Measurements from ENCODE around the gene CCDC117. TPM values are rescaled to one million over a fixed set of nuclear protein-coding genes. Genes with fewer than 3 reads are reported as not detected.

CCDC117 gene
- total RNA-seq, 2 experiments from 2014 or later: 14.2 to 16.1 TPM

DNA sequence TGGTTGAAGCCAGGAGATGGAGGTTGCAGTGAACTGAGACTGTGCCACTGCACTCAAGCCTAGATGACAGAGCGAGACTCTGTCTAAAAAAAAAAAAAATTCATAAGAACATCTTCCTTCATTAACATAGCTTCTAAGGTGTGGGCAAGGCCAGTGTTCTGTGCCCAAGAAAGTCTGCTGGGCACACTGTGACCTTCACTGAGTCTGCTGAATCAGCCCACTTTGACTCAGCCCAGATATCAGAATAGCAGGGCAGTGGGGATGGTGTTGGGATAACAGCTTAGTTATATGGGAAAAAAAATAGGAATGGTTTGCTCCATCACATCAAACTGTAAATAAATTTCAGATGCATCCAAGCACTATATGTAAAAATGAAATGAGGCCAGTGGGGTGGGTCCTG is 60.2 kb downstream of the CCDC117 start:
- intact Hi-C loops (cut with DNase I, micrococcal nuclease): loop anchor here in 1 of 2 experiments (10.0 kb wide), 1 partner anchor 808 kb away; no protein-coding TSS in a partner anchor
- ChIA-PET CTCF (interaction anchor here (0.9 kb wide), 1 partner anchor 30 kb away, joined by 3 read pairs; no protein-coding TSS in a partner anchor), POLR2A (no interaction called here)
- H3K9me3 Mint-ChIP-seq: no peaks in the 10 kb centered on the region
- no peaks in the 10 kb centered on the region for H3K27me3 Mint-ChIP-seq
- DNase-seq (no peak), ATAC-seq (ENCODE audit: poor library complexity) (no peak)
- Histone ChIP-seq H3K27ac (ENCODE audit: low read depth in 1 of 2, low read length in 2 of 2) (no peak overlapping the region), H3K36me3 (ENCODE audit: insufficient read depth, low read length) (no peaks in the 10 kb centered on the region), H3K4me3 (ENCODE audit: low read length) (no peak overlapping the region), H3K4me1 (ENCODE audit: insufficient read depth, low read length) (peaks cover 8% of the 10 kb centered on the region), H3K9me3 (ENCODE audit: control insufficient read depth in 1 of 2, insufficient read depth in 1 of 2, low read length in 2 of 2) (no peaks in the 10 kb centered on the region), H3K27me3 (ENCODE audit: control insufficient read depth in 1 of 2, insufficient read depth in 2 of 2, low read length in 2 of 2) (no peaks in the 10 kb centered on the region)
- no peak overlapping the region for H3K4me3 Mint-ChIP-seq
- peaks cover 12% of the 10 kb centered on the region for H3K4me1 Mint-ChIP-seq (ENCODE audit: low read depth)
- peaks cover 11% of the 10 kb centered on the region for H3K36me3 Mint-ChIP-seq (ENCODE audit: low read depth)
- TF ChIP-seq, protein P1, sequence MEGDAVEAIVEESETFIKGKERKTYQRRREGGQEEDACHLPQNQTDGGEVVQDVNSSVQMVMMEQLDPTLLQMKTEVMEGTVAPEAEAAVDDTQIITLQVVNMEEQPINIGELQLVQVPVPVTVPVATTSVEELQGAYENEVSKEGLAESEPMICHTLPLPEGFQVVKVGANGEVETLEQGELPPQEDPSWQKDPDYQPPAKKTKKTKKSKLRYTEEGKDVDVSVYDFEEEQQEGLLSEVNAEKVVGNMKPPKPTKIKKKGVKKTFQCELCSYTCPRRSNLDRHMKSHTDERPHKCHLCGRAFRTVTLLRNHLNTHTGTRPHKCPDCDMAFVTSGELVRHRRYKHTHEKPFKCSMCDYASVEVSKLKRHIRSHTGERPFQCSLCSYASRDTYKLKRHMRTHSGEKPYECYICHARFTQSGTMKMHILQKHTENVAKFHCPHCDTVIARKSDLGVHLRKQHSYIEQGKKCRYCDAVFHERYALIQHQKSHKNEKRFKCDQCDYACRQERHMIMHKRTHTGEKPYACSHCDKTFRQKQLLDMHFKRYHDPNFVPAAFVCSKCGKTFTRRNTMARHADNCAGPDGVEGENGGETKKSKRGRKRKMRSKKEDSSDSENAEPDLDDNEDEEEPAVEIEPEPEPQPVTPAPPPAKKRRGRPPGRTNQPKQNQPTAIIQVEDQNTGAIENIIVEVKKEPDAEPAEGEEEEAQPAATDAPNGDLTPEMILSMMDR (IDR thresholded peaks at IDR 0.05): no peak
- no peak overlapping the region for H3K27ac Mint-ChIP-seq

DNA sequence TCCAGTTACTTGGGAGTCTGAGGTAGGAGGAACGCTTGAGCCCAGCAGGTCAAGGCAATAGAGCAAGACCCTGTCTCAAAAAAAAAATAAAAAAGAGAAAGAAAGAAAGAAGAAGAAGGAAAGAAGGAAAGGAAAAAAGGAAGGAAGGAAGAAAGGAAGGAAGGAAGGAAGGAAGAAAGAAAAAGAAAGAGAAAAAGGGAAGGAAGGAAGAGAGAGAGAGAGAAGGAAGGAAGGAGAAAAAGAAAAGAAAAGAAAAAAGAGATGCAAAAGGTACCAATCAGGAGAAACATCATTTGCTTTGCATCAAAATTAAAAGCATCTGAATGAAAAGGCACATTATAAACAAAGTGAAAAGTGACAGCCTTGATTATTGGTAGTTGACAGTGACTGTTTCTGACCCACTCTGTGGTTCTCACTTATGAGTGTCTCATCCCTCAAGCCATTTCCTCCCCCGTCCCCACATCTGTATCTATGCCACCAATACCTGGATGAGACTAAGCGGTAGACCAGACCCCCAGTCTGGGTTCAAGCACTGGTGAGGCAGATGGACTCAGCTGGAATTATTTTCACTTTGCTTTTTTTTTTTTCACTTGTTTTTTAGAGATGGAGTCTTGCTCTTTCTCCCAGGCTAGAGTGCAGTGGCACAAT is 60.9 kb downstream of the CCDC117 start:
- no peaks in the 10 kb centered on the region for H3K9me3 Mint-ChIP-seq
- H3K4me3 Mint-ChIP-seq: no peak overlapping the region
- peaks cover 8% of the 10 kb centered on the region for H3K36me3 Mint-ChIP-seq (ENCODE audit: low read depth)
- TF ChIP-seq, protein P1 (IDR thresholded peaks at IDR 0.05): no peak
- Histone ChIP-seq H3K36me3 (ENCODE audit: insufficient read depth, low read length) (no peaks in the 10 kb centered on the region), H3K27me3 (ENCODE audit: control insufficient read depth in 1 of 2, insufficient read depth in 2 of 2, low read length in 2 of 2) (no peaks in the 10 kb centered on the region), H3K4me3 (ENCODE audit: low read length) (no peak overlapping the region), H3K27ac (ENCODE audit: low read depth in 1 of 2, low read length in 2 of 2) (no peak overlapping the region), H3K9me3 (ENCODE audit: control insufficient read depth in 1 of 2, insufficient read depth in 1 of 2, low read length in 2 of 2) (no peaks in the 10 kb centered on the region), H3K4me1 (ENCODE audit: insufficient read depth, low read length) (peaks cover 8% of the 10 kb centered on the region)
- intact Hi-C loops (cut with DNase I, micrococcal nuclease): loop anchor here in 1 of 2 experiments (10.0 kb wide), 1 partner anchor 809 kb away; no protein-coding TSS in a partner anchor
- H3K27me3 Mint-ChIP-seq: no peaks in the 10 kb centered on the region
- ATAC-seq (ENCODE audit: poor library complexity): no peak
- H3K4me1 Mint-ChIP-seq (ENCODE audit: low read depth): peaks cover 8% of the 10 kb centered on the region
- no peak for DNase-seq
- POLR2A ChIA-PET: no interaction called here
- H3K27ac Mint-ChIP-seq: no peak overlapping the region
- CTCF ChIA-PET: interaction anchor here (0.9 kb wide), 1 partner anchor 30 kb away, joined by 3 read pairs; no protein-coding TSS in a partner anchor

DNA sequence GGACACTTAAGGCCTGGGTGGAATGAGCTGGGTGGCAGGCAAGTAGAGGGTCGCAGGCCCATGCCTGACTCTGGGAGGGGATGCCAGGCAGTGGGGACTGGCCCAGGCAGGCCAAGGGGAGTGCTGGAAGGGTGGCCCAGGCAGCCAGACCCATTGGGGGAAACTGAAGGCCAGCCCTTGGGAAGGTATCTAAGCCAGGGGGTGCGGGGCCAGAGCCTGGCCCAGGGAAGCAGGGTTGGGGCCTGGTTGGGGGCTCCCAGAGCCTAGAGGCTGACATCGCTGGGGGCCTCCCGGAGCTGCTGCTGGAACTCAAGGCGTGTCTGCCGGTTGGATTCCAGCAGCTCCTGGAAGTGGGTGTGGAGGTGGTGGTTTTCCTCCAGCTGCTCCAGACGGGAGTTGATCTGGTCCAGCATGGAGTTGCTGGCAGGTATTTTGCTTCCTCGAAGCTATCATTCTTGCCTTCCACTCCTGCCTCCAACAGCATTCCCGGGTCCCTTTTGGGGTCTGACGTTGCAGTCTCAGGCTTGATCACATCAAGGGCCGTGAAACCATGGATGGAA is 63.2 kb downstream of the CCDC117 start:
- H3K9me3 Mint-ChIP-seq: no peaks in the 10 kb centered on the region
- no peaks in the 10 kb centered on the region for H3K27me3 Mint-ChIP-seq
- ATAC-seq (ENCODE audit: poor library complexity) (no peak), DNase-seq (no peak)
- no peak overlapping the region for H3K27ac Mint-ChIP-seq
- TF ChIP-seq, protein P1 (IDR thresholded peaks at IDR 0.05): no peak
- intact Hi-C loops (cut with DNase I, micrococcal nuclease): loop anchor here in 1 of 2 experiments (10.0 kb wide), 1 partner anchor 811 kb away; no protein-coding TSS in a partner anchor
- H3K4me1 Mint-ChIP-seq (ENCODE audit: low read depth): no peaks in the 10 kb centered on the region
- H3K27ac ChIP-seq (ENCODE audit: low read depth in 1 of 2, low read length in 2 of 2): no peak overlapping the region
- H3K27me3 ChIP-seq (ENCODE audit: control insufficient read depth in 1 of 2, insufficient read depth in 2 of 2, low read length in 2 of 2): no peaks in the 10 kb centered on the region
- ChIA-PET POLR2A (no interaction called here), CTCF (interaction anchor here (1.2 kb wide), 1 partner anchor 20 kb away, joined by 3 read pairs; no protein-coding TSS in a partner anchor)
- H3K36me3 Mint-ChIP-seq (ENCODE audit: low read depth): peaks cover 8% of the 10 kb centered on the region
- H3K36me3 ChIP-seq (ENCODE audit: insufficient read depth, low read length): no peaks in the 10 kb centered on the region
- no peak overlapping the region for H3K4me3 ChIP-seq (ENCODE audit: low read length)
- no peaks in the 10 kb centered on the region for H3K4me1 ChIP-seq (ENCODE audit: insufficient read depth, low read length)
- no peaks in the 10 kb centered on the region for H3K9me3 ChIP-seq (ENCODE audit: control insufficient read depth in 1 of 2, insufficient read depth in 1 of 2, low read length in 2 of 2)
- no peak overlapping the region for H3K4me3 Mint-ChIP-seq
